ENCODE results near the gene GRAMD2B.
"Not testable (repeated sequence)": the region's sequence is repeated elsewhere in the genome, so short reads cannot be mapped to it uniquely, and the experiment has no call there.

Gene GRAMD2B, protein sequence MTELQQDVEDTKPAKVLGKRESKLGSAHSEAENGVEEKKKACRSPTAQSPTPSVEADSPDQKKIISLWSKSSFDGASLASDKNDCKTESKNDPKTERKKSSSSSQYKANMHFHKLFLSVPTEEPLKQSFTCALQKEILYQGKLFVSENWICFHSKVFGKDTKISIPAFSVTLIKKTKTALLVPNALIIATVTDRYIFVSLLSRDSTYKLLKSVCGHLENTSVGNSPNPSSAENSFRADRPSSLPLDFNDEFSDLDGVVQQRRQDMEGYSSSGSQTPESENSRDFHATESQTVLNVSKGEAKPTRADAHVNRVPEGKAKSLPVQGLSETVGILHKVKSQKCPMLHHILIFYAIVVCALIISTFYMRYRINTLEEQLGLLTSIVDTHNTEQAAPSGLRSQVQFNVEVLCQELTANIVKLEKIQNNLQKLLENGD

DNA sequence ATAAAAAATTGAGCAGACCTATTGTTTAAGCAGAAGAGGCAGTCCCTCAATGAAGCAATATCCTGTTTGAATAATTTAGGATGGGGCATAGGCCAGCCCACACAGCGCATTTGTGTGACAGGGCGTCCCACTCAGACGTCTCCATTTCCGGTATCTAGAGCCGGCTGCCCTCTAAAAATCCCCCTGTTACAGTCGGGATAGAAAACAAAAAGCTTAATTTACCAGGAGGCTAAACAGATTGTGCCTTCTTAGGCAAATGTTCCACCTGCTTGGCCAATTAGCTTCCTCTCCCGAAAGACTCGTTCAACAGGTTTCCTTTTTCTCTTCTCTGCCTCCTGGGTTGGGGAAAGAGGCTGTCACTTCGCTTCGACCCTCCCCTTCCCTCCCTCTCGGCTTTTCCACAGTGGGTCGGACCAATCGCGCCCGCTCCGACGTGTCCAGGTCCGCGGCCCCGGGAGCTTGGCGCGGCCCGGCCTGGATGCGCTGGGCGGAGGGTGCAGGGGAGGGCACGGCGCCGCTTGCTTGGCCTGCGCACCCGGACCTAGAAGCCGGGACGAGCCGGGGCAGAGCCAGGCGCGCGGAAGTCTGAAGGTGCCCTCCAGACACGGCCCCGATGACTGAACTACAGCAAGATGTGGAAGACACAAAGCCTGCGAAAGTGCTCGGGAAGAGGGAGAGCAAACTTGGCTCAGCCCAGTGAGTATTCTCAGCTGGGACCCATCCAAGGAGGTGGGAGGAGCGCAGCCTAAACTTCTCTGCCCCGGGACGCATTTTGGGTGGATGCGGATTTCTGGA lies at the start of gene GRAMD2B:
GRAMD2B (plus strand) TSS at position 416 of the 795 bp plus-strand sequence; CDS start at position 614, 198 bp downstream.
- peak; percentile 89 for DNase-seq

DNA sequence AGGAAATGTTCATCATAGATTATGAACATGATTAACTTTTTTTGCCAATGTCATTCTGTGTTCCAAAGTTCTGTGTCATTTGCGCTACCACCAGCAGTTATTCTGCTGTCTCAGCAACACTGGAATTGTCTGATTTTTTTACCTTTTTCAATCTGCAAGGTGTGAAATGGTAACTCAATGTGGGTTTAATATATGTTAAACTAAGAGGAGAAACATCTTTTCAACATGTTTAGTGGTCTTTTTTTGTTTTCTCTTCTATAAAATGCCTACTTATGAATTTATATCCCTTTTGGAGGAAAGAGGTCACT lies 49.1 kb upstream of the GRAMD2B start:
- DNase-seq = no peak

DNA sequence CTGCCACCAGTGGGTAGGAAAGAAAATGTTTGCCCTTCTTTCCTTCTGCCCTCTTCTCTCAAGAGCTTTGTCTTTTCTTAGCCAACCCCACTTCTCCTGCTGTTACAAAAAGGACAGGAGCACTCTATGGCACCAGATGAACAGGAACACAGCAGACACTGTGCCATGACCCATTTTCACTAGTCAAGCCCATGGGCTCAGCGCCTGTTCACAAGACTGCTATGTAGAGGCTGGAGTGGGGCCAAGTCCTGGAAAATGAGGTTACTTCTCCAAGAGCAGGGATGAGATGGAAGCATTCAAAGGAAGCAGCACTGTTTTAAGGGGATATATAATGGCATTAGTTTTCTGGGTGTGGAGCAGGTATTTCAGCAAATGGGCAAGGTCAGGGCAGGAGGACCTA lies 46.8 kb upstream of the GRAMD2B start:
- no peak for DNase-seq

DNA sequence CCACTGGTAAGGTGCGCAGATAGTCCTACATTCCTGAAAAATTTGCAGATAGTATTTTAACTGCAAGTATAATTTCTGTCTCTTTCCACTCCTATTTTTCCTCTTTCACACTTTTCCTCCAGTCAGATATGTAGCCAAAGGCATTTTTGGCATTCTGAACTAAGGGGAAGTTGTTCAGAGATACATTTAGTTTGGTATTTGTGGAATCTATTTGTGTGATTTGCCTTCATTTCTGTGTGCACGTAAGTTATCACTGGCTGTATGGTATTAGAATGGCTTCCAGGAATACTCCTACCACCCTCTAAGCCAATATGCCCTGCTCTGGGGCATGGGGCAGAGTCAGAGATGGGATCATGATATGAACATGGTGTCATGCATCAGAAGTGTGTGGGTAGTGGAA lies 45.8 kb upstream of the GRAMD2B start:
- DNase-seq = no peak

DNA sequence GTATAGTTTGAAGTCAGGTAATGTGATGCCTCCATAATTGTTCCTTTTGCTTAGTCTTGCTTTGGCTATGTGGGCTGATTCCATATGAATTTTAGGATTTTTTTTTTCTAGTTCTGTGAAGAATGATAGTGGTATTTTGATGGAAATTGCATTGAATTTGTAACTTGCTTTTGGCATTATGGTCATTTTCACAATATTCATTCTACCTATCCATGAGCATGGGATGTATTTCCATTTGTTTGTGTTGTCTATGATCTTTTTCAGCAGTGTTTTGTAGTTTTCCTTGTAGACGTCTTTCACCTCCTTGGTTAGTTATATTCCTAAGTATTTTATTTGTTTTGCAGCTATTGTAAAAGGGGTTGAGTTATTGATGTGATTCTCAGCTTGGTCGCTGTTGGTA lies 42.9 kb upstream of the GRAMD2B start:
- not testable (repeated sequence) for DNase-seq

DNA sequence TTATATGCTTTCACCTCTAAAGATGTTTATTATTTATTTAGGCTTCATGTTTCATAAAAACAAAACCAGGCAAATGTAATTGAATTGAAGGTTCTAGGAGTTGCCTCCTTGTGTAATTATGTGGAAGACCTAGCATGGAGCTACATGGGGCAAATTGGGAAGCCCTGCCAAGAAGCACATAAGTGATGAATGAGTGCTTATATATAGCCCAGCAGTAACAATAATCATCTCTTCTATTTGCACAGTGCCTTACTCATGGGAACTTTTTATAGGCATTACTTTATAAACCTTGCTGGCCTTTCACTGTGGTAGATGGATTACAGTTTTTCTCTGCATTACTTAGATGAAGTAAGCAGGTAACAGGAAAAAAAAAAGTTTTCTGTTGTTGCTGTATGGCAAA lies 40.0 kb upstream of the GRAMD2B start:
- DNase-seq = no peak

DNA sequence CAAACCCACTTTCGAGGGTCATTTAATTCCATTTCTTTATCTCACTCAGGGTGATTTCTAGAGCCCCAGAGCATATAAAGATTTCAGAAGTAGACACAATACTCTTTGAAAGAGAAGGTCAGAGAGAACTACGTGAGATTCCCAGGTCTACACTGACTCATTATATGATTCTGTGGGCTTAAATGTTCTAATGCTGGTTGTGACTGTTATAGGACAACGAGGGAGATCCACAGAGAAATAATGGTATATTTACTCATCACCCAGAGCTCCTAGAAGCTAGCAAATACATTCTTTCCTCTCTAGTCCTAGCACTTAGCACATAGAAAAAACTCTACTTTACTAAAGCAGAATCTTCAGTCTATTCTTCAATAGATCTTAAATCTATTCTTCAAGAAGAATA lies 39.4 kb upstream of the GRAMD2B start:
- DNase-seq = peak; percentile 31

DNA sequence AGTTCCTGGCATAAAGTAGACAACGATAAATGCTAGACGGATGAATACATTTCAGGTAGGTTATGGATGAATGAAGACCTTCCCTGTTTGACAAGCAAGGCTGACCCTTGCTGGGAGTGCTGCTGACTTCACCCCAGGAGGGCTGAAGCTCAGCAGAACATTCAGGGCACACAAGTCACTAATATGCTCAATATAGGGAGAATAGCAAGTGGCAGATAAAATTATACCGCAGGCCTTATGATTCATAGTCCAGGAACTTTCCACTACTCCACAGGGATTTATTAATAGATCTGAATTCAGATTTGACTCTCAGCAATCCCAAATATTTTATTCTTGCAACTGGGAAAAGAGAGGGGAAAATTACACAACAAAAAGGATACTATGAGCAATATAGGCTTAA lies 38.2 kb upstream of the GRAMD2B start:
- peak; percentile 94 for DNase-seq

DNA sequence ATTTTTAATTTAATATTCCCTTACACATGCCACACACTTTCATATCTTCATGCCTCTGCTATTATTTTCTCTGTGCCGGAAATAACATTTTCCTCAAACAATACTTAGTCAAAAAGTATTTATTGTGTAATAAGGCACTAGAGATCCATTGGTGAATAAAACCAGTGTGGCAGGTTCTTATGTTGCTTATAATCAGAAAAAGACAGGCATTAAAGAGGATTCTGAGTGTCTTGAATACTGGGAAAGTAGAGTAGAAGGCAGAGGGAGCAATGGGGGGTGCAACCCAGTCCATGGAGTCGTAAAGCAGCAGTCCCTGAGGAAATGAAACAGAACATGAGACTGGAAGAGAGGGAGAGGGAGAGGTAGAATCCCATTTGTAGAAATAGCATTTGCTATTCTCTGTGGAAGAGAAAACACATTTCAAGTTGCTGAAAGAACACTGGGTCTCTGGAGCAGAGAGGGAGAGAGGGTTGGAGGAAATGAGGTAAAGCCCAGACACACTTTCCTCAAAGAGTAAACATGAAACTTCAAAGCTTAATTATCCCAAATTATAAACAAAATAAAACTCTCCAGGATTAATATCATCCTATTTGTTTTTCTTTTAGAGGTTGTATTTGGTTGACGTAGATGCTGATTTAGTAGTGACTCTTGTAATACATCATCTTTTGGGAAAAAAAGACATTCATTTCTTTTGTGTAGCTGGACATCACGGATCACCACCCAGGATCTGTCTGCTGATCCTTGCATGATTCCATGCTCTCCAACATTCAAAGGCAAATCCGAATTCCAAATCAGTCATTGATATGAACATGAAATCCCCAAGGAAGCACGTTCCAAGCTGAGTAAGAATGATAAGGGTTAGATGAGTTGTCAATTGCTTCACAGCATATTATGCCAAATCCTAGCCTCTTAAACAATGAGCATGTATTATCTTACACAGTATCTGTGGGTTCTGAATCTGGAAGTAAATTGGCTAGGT lies 37.4 kb upstream of the GRAMD2B start:
- no peak for DNase-seq

DNA sequence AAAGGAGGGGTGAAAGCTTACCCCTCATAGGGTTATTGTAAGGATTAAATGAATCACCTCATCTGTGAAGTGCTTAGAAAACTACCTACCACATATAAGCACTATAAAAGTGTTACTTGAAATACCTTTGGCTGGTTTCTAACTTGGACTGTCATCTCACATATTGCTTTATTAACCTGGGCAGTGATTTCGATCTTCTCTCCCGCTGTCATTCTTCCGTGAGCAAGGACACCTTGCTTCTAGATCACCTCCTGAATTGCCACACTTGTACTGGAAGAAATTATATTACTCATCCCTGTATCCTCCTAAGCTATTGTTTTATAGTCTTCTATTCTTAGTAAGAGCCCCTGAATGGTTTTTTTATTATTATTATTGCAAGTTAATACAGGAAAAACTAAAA lies 34.0 kb upstream of the GRAMD2B start:
- no peak for DNase-seq

DNA sequence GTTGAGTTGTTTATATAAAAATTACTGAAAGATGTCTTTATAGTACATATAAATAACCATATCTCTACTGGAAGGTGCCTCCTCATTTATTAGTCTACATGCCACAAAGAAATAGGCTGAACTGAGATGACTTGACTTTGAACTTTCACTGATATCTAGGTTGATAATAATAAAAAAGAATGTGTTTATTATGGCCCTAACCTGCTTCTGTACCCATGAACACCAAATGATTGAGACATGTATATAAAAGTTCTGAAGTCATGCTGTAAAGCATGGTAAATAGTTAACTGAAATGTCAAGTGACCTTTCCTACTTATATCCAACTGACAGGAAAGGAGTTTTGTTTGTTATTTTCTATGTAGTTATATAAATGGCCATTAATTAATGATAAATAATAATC lies 33.2 kb upstream of the GRAMD2B start:
- DNase-seq = no peak

DNA sequence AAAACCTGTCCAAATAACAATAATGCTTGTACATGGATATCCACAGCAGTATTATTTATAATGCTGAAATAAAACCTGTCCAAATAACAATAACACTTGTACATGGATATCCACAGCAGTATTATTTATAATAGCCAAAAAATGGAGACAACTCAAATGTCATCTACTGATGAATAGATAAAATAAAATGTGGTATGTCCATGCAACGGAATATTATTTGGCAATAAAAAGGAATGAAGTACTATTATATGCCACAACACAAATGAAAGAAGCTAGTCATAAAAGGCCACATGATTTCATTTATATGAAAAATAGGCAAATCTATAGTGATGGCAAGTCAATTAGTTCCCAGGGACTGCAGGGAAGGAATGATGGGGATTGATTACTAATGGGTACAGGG lies 31.8 kb upstream of the GRAMD2B start:
- DNase-seq = no peak

DNA sequence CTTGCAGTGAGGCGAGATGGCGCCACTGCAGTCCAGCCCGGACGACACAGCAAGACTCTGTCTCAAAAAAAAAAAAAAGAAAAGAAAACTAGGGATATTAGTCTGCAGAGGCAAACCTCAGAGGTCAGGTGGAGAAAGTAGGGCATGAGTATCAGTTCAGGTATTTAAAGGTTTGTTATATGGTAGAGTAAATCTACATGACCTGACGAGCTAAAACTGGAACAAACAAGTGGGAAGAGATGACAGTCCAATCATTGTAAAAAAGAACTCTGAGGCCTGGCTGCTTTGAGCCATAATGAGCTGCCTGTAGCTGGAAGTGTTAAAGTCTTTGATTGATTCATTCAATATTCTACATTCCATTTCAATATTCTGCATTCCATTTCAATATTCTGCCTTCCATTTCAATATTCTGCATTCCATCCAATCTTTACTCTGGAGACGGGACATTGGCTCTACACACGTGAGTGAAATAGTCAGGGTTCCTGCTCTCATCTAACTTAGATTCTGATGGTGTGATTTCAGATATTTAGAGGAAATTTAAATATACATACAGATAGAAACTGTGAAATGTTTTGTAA lies 28.9 kb upstream of the GRAMD2B start:
- no peak for DNase-seq

DNA sequence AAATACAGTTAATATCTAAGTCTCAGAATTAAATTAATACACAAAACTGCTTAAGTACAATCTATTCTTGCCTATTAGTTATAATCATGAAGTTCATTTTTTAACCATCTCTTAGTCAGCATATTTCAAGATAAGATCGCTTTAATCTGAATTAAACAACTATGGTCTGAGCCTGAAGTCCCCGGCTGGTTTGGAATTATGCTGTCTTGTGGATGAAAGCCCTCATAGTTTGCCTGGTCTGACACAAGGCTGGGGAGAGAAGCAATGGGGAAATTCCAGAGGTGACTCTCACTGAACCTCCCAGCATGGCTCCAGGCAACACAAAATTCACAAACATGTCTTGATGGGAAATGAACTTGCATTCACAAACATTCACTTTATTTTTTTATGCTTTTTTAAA lies 28.0 kb upstream of the GRAMD2B start:
- DNase-seq = peak; percentile 31

DNA sequence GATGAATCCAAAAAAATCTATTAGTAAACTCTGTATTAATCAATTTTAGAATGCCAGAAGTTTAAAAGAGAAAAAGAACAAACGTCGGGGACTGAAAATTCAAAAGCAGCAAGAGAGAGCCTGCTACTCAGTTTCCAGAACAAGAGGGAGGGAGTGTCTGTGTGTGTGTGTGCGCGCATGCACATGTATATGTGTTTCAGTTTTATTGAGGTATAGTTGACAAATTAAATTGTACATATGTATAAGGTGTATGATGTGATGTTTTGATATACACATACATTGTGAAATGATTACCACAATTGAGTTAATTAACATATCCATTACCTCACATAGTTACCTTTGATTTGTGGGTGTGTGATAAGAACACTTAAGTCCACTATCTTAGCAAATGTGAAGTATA lies 27.6 kb upstream of the GRAMD2B start:
- DNase-seq = no peak

DNA sequence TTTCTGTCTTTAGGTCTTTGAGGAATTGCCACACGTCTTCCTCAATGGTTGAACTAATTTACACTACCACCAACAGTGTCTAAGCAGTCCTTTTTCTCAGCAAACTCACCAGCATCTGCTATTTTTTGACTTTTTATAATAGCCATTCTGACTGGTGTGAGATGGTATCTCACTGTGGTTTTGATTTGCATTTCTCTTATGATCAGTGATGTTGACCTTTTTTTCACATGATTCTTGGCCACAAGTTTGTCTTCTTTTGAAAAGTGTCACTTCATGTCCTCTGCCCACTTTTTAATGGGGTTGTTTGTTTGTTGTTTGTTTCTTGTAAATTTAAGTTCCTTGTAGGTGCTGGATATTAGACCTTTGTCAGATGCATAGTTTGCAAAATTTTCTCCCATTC lies 26.5 kb upstream of the GRAMD2B start:
- DNase-seq = not testable (repeated sequence)

DNA sequence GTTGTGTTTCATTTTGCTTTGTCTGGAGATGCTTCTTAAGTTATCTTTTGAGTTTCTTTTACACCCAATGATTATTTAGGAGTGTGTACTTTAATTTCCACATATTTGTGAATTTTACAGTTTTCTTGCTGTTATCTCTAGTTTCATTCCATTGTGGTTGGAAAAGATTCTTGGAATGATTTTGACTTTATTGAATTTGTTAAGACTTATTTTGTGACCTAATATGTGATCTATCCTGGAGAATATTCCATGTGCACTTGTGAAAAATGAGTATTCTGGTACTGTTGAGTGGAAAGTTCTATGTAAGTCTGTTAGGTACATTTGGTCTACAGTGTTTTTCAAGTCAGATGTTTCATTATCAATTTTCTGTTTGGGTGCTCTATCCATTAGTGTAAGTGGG lies 24.4 kb upstream of the GRAMD2B start:
- no peak for DNase-seq

DNA sequence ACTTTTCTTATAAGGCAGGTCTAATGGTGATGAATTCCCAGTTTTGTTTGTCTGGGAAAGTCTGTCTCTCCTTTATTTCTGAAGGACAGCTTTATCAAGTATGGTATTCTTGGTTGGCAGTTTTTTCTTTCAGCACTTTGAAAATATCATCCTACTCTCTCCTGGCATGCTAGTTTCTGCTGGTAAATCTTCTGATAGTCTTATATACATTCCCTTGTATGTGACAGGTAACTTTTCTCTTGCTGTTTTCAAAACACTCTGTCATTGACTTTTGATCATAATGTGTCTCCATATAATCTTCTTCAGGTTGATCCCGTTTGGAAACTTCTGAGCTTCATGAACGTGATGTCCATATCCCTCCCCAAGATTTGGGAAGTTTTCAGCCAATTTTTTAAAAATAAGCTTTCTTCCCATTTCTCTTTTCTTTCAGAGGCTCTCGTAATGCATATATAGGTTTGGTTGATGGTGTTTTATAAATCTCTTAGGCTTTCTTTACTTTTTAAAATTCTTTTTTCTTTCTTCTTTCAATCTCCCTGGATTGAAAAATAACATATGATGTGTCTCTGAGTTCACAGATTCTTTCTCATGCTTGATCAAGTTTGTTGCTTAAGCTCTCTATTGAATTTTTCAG lies 22.5 kb upstream of the GRAMD2B start:
- no peak for DNase-seq

DNA sequence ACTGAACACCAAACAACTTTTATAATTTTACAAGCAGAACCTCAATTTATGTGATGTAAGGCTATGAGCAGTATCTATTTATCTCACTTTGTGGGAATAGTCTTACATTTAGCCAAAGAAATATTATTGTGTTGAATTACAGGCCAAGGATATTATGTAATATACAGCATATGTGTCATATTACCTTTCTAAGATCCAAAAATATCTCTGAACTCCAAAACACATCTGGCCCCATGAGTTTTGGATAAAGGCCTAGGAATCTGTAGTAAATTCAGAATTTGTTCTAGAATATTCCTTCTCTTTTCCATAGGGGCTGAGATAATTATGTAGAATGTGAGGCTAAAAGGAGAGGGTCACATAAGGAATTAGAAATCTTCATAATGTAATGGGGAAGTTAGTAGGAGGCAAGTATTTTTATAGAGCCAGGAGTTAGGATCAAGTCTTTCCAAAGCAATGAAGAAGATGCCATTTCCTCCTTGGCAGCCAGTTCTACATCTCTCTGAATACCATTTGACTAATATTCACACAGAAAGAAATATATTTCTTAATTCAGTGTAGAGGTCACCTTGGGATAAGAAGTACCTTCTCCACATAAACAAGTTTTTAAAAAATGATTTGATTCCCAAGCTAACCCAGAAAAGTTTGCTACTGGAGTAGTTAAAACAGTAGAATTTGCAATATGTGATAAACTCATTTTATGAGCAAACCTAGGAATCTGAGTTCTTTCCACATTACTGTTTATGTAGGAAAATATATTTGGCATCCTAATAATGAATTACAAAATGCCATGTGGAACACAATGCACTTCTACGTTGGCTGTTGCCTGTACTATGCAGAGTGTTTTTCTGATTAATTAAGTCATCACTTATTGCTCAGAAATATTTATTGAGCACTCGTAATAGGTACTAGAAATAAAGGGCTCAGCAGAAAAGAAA lies 20.3 kb upstream of the GRAMD2B start:
- DNase-seq = no peak

DNA sequence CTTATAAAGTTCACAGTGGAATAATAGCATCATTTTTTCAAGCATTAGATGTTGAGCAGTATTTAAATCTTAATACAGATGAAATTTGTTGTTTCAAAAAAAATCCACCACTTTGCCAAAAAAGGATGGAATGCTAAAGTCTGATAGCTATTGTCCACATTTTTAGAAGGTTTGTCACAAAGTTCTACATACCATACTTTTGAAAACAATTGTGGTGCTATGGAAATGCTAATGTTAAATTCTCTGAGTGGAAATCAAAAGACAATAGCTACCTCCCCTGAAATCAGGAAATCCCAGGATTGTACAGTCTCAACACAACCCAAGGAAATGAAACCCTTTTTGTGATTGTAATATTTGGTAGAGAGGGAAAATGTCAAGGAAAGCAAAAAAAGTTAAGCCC lies 19.3 kb upstream of the GRAMD2B start:
- DNase-seq = peak; percentile 48

DNA sequence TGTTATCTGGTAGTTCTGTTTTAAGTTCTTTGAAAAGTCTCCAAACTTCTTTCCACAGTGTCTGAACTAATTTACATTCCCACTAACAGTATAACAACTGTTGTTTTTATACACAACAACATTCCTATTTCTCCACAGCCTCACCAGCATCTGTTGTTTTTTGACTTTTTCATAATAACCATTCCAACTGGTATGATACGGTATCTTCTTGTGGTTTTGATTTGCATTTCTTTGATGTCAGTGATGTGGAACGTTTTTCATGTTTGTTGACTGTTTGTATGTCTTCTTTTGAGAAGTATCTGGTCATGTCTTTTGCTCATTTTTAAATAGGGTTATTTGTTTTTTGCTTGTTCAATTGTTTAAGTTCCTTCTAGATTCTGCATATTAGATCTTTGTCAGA lies 12.6 kb upstream of the GRAMD2B start:
- DNase-seq = no peak

Measured in HCEC 1CT (cell line).